ENCODE results near the gene KATNIP.

The KATNIP gene
- total RNA-seq: 13.0 to 32.7 (median 24.6) reads per million in 18 experiments

- peak; percentile 100 for DNase-seq
These were observed at the start of gene KATNIP, which contains the start of gene GTF3C1 for GRCh38 chr16:27549746-27550581. KATNIP (plus strand) TSS chr16:27550144; CDS start chr16:27550171, 27 bp downstream. GTF3C1 (minus strand) TSS chr16:27549913; CDS start chr16:27549890, 23 bp downstream.

DNA sequence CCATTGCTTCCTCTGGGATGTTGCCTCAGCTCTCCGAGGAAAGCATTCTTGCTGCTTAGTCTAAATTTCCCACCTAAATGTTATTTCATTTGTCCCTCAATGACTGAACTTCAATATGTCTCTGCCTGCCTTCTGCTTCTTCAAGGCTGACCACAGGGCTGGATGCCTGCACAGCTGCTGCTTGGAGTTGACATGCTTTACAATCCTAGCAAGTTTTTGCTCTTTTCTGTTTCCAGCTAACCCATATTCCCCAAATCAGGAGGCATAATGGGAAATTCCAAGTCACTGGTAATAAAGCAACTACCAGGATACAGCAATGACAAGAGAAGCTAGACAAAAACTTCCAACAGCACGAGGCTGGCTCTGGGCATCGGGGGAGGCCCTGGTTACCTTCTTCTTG lies 49.1 kb upstream of the KATNIP start:
- DNase-seq: no peak

GRCh38 chr16:27503662-27504061 lies 46.3 kb upstream of the KATNIP start:
- no peak for DNase-seq

DNA sequence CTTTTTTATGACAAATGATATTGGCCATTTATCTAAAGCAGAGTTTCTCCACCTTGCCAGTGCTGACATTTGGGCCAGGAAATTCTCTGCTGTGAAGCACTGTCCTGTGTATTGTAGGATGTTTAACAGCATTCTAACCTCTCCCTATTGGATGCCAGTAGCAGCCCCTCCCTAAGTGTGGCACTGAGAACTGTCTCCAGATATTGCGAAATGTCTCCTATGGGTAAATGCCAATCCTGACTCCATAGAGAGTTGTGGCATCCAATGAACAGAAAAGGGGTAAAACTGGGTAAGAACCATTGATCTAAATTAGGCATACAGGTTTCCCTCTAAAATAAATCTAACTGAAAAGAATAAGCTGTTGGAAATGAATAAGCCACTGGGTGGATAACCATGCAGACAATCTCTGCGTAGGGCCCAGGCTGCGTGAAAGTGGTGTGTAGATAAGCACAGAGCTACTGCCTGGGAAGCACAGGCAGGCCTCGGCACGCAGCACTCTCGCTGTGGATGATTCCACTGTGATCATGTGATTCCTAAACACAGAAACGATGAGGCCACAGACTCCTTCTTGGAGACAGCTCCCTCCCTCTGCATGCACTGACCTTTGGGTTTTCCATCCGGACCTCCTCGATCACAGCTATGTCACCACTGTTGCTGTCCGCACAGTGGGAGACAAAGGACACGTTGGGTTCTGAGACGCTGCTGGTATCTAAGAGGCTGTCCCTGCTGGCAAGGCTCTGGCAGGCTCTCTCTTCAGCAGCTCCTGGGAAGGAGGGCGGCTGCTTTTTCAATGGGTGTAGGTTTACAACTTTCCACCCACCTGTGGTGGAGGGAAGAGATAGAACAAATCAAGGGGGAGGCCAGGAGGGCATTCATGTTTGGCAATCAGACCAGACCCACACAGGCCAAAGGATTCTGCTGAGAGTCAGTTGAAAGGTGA lies 44.4 kb upstream of the KATNIP start:
- DNase-seq: no peak

DNA sequence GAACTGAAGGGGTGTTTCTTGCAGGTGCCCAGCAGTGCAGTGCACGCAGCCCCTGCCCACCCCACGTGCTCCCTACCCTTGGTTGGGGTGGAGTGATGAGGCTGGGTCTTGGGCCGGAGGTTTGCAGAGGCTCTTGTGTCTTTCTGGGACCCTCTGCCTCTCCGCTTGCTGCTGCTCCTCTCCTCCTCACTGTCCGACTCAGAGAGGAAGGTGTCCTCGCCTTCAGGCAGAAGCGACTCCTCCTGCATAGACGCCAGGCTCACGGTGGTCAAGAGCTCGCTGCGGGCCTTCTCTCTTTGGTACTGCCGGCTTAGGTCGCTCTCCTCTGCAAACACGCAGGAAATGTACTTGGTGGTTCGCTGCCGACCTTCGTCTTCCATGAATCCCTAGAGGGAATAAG lies 43.2 kb upstream of the KATNIP start:
- DNase-seq: no peak

DNA sequence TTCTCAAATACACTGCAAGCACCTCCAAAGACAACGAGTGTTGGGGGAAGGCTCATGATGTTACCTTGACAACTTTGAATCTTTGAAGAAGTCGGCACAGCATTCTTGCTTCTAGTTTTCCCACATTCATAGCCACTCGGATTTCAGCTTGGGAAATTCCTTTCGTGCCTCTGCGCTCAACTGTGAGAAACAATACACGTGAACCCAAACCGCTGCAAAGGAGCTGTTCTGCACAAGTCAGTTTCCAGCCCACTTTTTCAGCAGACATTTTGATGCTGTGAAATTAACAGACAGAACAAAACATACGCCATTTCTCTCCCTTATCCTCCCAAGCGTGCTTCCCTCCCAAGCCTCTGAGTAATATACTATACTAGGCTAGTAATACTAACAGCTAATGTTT lies 41.5 kb upstream of the KATNIP start:
- DNase-seq: no peak

- no peak for DNase-seq
These were observed 38.1 kb upstream of the KATNIP start for GRCh38 chr16:27511657-27512448.

DNA sequence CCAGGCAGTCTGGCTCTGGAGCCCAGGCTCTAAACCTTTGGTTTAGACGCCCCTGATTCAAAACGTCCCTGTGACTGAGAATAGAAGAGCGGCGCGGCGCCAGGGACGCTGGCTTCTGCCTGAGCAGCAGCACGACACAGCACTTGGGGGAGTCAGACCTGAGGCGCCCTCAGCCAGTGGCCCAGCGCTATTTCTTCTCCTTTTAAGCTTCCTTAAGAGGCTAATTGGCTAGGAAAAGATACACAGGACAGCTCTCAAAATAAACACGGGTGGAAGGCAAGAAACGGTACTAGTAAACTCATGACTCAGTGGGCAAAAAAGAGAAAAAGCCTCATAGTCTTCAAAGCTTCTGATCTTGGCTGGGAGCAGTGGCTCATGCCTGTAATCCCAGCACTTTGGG lies 35.1 kb upstream of the KATNIP start:
- no peak for DNase-seq

DNA sequence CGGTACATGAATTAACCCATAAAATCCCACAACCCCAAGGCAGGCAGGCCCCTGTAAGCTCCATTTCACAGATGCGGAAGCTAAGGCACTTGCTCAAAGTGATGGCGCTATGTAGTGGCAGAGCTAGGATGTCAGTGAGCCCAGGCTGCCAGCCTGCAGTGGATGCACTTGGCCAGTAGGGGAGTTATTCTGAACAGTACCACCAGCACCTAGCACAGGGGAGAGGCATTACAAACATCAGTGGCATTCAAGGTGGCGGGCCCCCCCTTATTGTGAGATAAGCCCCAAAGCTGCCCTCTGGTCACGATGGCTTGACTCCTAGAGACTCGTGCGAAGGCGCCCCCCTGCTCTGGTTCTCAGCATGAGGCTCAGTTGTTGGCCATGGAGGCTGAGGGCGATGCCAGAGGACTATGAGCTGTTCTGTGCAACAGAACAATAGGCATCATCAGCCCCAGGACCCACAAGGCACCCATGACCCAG lies 34.0 kb upstream of the KATNIP start:
- DNase-seq: peak in 1 of 2 donors; percentile 3

GRCh38 chr16:27516365-27516764 lies 33.6 kb upstream of the KATNIP start:
- DNase-seq: no peak

DNA sequence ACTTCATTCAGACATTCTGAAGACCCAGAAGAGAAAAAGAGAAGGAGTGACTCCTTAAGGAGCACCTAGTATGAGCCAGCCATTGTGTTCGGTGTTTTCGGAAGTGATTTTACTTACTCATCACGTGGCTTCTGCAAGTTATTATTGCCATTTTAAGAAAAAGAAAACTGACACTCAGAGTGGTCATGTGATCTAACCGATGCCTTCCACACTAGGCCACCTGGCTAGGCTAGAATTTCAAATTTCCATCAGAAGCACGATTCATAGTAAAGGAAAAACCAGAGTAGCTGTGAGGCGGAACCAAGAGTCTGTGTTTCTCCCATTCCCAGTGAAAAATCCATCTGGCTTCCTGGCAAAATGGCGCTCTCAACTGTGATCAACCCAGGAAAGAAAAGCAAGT lies 32.3 kb upstream of the KATNIP start:
- DNase-seq: no peak

DNA sequence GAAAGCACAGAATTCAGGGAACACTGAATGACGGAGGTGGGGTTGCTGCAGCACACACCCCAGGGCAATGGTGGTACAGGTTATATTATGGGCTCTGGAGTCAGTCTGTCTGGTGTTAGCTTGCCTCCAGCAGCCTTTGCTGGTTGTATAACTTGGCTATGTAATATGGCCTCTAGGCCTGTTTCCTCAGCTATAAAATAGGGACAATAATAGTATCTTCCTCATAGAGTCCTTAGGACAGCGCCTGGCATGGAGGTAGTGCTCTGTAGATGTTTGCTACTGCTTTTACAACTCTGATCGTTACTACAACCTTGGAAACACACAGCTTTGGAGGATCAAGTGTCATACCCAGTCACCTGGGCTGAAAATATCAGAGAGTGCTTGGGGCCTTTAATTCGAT lies 31.7 kb upstream of the KATNIP start:
- DNase-seq: no peak

DNA sequence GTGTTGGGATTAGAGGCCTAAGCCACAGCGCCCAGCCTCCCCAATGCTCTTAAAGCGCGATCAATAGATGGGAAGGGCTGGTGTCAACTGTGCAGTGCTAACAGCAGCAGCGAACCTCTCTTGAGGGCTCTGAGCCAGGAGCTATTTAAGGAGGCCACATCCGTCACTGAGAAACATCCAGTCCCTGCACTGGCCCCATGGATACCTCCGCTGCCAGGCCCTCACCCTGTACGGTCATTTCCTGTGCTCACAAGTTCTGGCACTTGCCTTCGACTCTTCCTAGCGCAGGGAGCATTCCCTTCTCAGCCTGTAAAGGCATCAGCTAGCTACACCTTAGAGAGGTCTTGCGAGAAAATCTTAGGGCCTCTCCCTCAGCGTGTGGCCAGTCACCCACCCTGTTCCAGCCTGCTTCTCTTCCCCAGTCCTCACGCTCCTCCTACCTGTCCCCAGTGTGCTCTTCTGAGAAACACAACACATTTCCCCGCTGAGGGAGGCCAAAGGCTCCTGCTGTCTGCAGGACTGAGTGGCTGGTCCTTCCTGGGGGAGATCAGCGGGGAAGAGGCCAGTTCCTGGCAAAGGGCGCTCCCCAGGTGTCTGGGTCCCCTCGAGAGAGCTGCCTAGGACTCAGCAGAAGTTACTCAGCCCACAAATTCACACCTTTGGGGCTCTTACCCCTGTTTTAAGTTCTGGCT lies 28.8 kb upstream of the KATNIP start:
- no peak for DNase-seq

- DNase-seq: no peak
These were observed 27.7 kb upstream of the KATNIP start for GRCh38 chr16:27522173-27522707.

DNA sequence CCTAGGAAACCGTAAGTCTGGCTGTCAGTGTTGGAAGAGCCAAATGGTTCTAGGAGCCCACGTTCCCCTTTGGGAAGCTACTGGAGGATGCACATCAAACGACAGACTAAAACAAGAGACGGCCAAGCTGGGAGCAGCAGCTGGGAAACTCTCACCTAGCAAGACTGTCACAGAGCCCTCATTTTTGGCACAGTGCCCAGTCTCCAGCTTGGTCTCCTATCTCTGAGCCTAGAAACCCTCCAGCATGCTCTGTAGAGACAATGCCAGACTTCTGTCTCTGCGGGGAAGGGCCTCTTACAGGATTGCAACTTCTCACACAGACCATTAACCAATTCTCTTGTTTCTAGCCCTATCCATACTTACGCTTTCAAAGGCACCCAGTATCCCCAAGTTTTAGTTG lies 23.8 kb upstream of the KATNIP start:
- no peak for DNase-seq

- DNase-seq: no peak
These were observed 21.6 kb upstream of the KATNIP start for GRCh38 chr16:27528294-27528693.

DNA sequence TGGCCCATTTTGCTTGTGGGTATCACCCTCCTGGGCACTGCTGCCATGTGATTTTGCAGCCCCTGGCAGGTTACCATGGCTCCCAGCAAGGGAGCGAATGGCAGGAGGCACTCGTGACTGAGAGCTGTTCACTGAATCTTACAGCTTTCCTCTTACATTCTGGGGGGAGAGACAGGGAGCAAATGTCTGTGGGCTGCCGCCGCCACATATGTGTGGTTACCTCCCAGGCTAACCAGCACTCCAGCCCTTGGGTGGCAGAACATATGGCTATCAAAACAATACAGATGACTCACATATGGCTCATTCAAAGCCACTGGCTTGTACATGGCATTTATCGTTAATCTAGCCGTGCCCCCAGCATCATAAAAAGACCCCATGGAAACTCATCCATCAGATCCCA lies 20.0 kb upstream of the KATNIP start:
- no peak for DNase-seq

DNA sequence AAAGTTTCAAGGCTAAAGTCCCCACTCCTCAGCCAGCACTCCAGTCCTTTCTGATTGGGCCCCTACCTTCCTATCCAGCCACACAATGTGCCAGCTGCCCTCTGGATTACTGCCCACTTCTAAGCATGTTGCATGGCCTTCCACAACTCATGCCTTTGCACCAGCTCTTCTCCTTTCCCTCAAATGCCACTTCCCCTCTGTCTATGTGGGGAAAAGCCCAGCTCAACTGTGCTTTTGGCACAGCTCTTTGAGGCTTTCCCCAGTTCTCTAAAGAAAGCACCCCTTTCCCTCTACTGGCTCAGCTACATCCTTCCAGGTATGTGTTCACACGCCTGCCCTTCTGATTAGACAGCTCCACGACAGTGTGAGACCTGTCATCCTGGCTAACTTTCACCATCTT lies 18.8 kb upstream of the KATNIP start:
- peak in 1 of 2 donors; percentile 43 for DNase-seq

- DNase-seq: no peak
These were observed 17.8 kb upstream of the KATNIP start for GRCh38 chr16:27531826-27532800.

DNA sequence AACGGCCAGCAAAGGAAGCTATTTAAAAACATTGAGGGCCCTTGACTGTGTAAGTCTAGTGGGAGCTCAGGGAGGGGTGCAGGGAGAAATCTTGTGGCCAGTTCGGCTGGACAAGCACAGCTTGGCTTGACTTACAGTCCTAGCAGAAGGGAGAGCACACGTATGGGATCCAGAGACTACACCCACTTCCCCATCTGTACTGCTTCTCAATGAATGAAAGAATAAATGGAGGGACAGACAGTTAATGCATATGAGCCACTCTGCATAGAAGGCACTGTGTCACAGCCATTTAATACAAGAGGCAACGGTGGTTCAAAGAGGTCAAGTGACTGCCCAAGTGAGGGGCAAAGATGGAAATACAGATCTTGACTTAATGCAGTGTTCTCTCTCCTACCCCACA lies 15.7 kb upstream of the KATNIP start:
- DNase-seq: no peak

All from inflammatory macrophage (primary cell).